Renal cortical epithelial cell (primary cell): ENCODE measurements around the gene TEAD1. TPM values are rescaled to one million over a fixed set of nuclear protein-coding genes. Genes with fewer than 3 reads are reported as not detected.
A peak's percentile ranks its signal among the peaks of the same experiment; 100 is the strongest.

Source experiments
- DNase-seq: peaks from one replicate; pipeline ENCODE4 v3.0.0-alpha.2; 2011; ENCODE audit warnings: low read depth
- total RNA-seq: library from RNA; depleted of rRNA; stranded (reverse); fragments of >200 nt; gene quantifications from 2 replicates; pipeline ENCODE4 v1.2.3, GENCODE V29; 2014

The TEAD1 gene
- total RNA-seq, 1 donor from 2014 or later: 170 TPM

- no peak for DNase-seq
These were observed 160.4 kb downstream of the TEAD1 start for GRCh38 chr11:12834630-12835029.

- DNase-seq: no peak
These were observed 161.1 kb downstream of the TEAD1 start for GRCh38 chr11:12835286-12835685.

GRCh38 chr11:12838463-12839123 is 164.4 kb downstream of the TEAD1 start:
- DNase-seq: no peak

GRCh38 chr11:12840871-12841660 is 166.8 kb downstream of the TEAD1 start:
- DNase-seq: peak; percentile 49

GRCh38 chr11:12841946-12842630 is 167.9 kb downstream of the TEAD1 start:
- peak; percentile 88 for DNase-seq

GRCh38 chr11:12842933-12843636 is 168.9 kb downstream of the TEAD1 start:
- peak; percentile 85 for DNase-seq

- DNase-seq: peak; percentile 88
These were observed 170.9 kb downstream of the TEAD1 start for GRCh38 chr11:12845163-12845562.

GRCh38 chr11:12845739-12846358 is 171.6 kb downstream of the TEAD1 start:
- DNase-seq: no peak

GRCh38 chr11:12846786-12847615 is 172.8 kb downstream of the TEAD1 start:
- DNase-seq: no peak

GRCh38 chr11:12848413-12848812 is 174.2 kb downstream of the TEAD1 start:
- no peak for DNase-seq

- no peak for DNase-seq
These were observed 179.1 kb downstream of the TEAD1 start for GRCh38 chr11:12853325-12853651.

GRCh38 chr11:12853652-12854296 is 179.6 kb downstream of the TEAD1 start:
- peak; percentile 81 for DNase-seq

- DNase-seq: no peak
These were observed 180.1 kb downstream of the TEAD1 start for GRCh38 chr11:12854297-12854661.

- DNase-seq: peak; percentile 98
These were observed 180.6 kb downstream of the TEAD1 start for GRCh38 chr11:12854829-12855228.

- no peak for DNase-seq
These were observed 182.1 kb downstream of the TEAD1 start for GRCh38 chr11:12856338-12856737.

GRCh38 chr11:12857572-12857971 is 183.4 kb downstream of the TEAD1 start:
- no peak for DNase-seq

GRCh38 chr11:12859872-12860657 is 185.8 kb downstream of the TEAD1 start:
- DNase-seq: no peak

GRCh38 chr11:12860827-12861226 is 186.6 kb downstream of the TEAD1 start:
- peak; percentile 69 for DNase-seq

GRCh38 chr11:12862696-12863469 is 188.7 kb downstream of the TEAD1 start:
- peak; percentile 90 for DNase-seq
